Hematopoietic multipotent progenitor cell treated with erythropoietin and hydrocortisone succinate and interleukin-3 and kit ligand, for 17 days (in vitro differentiated cells): ENCODE results near the gene SARM1.

Experiments used
- DNase-seq: peaks from one replicate; pipeline ENCODE4 v3.0.0-alpha.2; 2015; ENCODE audit warnings: low spot score

Gene SARM1

DNA sequence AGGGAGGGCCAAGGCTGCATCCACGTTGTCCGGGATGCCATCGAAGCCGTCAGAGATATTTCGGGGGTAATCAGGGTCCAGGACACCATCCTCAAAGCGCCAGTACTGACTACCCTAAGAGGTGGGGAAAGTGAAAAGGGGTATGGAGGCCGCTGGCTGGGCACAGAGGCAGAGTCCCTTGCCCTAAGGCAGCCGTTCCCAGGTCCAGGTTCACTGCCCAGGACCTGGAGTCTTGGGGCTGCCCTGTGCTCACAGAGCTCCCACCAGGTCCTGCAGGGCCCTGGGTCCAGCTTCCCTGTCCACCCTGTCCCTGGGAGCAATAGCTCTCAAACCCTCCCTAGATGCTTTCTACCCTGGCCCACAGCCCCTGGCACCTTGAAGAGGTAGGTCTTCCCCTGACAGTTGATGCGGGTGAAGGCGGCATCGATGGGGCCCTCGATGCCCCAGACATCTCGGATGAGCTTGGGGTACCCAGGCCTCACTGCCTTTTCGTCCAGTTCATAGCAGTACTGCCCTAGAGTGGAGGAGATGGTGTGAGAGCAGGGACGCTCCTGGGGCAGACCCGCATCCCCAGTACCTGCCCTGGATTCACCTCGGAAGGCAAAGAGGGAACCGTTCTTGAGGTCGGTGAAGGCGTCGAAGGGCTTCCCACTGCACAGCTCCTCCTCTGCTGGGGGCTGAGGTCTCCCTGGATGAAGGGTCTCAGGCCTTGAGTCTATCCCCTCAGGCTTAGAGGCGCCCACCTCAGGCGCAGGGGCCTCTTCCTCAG lies 2.4 kb upstream of the SARM1 start:
- no peak for DNase-seq

DNA sequence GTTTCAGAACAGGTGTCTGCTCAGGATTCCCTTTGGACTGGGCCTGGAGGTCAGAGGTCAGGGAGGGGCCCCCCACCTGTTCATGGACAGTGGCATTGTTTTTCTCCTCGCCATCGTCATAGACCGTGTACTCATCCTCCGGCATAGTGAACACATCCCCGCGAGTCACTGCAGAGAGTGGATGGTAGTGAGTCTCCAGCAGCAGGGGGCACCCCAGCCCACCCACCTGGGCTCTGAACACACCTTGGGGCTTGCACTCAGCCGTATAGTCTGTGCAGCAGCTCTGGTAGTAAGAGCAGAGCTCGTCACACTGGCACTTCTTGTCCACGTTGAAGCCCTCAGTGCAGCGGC lies 1.8 kb upstream of the SARM1 start:
- no peak for DNase-seq

GRCh38 chr17:28370035-28370743 lies 1.3 kb upstream of the SARM1 start, which contains the start of gene VTN:
Gene VTN, minus strand, starts transcription at chr17:28370307. Its CDS starts 104 bp downstream, at chr17:28370203.
- no peak for DNase-seq

DNA sequence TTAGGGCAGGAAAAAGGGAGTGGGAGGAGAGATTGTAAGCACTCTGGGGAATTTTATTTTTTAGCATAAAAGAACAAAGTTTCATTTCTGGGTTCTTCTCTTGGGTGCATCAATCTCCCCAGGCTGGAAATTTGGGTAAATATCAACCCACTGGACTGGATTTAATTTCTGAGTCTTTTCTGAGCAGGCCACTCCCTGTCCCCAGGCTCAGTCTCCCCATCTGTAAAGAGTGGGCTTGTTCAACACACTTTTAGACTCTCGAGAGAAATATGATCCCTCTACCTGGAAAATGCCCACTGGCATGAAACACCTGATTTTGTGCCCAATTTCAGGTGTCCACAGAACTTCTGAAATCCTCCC lies 770 bp upstream of the SARM1 start:
- DNase-seq: no peak

DNA sequence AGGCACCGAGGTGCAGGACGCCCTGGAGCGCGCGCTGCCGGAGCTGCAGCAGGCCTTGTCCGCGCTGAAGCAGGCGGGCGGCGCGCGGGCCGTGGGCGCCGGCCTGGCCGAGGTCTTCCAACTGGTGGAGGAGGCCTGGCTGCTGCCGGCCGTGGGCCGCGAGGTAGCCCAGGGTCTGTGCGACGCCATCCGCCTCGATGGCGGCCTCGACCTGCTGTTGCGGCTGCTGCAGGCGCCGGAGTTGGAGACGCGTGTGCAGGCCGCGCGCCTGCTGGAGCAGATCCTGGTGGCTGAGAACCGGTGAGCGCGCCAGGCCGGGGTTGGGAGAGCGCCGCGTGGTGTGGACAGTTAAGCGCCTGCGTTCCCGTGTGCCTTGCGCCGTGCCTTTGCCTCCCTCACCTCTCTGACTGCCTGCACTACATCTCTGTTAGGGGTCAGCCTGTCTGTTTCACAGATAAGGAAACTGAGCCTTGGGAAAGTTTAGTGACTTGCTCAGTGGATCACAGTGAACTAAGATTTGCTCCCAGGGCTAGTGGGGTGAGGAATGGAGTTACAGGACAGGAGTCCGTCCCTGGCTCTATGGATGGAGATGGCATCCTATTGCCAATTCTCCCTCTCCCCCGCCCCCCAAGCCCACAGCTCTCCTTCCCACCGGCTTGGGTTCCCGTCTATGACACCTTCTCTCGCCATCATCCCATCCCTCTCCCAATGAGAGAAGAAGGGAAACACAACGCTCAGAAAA lies 880 bp downstream of the SARM1 start:
- no peak for DNase-seq

GRCh38 chr17:28372945-28373274 lies 1.4 kb downstream of the SARM1 start:
- no peak for DNase-seq

- no peak for DNase-seq
These were observed 8.6 kb downstream of the SARM1 start for GRCh38 chr17:28379814-28380801.

DNA sequence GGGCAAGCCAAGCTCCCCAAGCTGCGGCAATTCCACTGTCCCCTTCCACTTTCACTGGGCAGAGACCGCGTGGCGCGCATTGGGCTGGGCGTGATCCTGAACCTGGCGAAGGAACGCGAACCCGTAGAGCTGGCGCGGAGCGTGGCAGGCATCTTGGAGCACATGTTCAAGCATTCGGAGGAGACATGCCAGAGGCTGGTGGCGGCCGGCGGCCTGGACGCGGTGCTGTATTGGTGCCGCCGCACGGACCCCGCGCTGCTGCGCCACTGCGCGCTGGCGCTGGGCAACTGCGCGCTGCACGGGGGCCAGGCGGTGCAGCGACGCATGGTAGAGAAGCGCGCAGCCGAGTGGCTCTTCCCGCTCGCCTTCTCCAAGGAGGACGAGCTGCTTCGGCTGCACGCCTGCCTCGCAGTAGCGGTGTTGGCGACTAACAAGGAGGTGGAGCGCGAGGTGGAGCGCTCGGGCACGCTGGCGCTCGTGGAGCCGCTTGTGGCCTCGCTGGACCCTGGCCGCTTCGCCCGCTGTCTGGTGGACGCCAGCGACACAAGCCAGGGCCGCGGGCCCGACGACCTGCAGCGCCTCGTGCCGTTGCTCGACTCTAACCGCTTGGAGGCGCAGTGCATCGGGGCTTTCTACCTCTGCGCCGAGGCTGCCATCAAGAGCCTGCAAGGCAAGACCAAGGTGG lies 9.8 kb downstream of the SARM1 start:
- no peak for DNase-seq

DNA sequence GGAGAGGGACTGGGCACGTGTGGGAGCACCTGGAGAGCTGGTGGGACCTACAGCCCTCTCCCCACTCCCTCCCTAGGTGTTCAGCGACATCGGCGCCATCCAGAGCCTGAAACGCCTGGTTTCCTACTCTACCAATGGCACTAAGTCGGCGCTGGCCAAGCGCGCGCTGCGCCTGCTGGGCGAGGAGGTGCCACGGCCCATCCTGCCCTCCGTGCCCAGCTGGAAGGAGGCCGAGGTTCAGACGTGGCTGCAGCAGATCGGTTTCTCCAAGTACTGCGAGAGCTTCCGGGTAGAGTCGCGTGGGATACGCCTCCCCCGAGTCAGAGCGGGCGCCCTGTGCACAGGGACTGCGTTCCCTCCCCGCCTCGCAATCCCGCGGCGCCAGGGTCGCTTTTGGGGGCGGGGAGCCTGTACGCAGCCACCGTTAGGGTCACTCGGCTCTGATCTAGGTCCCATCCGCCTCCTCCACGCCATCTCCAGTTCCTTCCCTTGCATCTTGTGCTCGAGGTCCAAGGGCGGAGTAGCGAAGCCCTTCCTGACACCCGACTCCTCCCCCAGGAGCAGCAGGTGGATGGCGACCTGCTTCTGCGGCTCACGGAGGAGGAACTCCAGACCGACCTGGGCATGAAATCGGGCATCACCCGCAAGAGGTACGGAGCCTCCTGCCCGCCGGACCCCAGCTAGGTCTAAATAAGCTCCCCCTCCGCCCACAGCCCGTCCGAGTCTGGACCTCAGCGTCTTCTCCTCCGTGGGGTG lies 13.0 kb downstream of the SARM1 start:
- DNase-seq: no peak

GRCh38 chr17:28385037-28385400 lies 13.5 kb downstream of the SARM1 start:
- DNase-seq: no peak

DNA sequence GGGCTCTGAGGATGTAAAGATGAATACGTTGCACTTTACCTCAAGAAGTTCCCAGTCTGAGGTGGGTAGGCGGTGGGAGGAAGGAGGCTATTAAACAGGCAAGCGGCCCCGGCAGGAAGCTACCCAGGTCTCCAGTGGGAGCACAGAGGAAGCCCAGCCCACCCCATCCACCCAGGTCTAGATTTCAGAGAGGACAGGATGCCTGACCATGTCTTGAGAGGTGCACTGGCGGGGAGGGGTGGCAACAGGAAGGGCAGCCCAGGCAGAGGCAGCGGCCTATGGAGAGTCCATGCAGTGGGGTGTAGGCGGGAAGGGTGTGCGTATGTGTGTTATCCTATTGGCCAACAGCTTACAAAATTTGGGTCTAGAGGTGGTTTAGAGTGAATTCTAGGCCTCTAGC lies 13.9 kb downstream of the SARM1 start:
- no peak for DNase-seq

DNA sequence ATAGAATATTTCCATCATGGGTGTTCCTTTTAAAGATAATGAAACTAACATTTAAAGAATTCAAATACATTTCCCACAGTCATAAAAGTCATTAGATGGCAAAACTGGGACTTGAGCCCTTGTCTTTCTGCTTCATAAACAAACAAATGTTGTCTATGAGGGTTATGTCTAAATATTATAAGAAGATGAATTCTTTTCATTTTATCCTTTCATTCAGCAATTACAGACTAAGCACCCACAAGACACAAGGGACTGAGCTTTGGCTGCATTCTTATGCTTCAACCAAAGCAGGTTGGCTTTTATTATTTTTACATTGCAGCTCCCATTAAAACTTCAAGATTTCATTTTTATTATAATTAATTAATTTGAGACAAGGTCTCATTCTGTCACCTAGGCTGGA lies 14.9 kb downstream of the SARM1 start:
- no peak for DNase-seq

- DNase-seq: no peak
These were observed 16.6 kb downstream of the SARM1 start for GRCh38 chr17:28388106-28388505.

GRCh38 chr17:28390141-28390540 lies 18.6 kb downstream of the SARM1 start:
- no peak for DNase-seq

- DNase-seq: no peak
These were observed 19.1 kb downstream of the SARM1 start for GRCh38 chr17:28390563-28390962.

DNA sequence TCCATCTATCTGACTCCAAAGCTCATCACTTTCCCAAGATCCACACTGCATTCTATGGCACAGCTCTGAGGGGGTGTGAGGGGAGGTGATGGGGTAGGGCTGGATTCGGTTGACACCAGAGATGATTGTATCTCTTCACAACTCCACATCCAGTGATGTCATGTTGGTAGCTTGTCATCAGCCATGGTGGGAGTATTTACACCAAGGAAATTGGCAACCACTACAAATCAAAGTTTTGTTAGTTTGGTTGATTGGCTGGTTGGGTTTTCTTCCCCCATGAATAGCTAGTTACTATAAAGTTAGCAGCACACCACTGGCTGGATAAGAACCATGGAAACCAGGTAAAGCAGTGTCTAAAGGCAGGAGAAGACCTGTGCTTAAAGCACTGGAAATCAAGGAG lies 19.5 kb downstream of the SARM1 start:
- DNase-seq: no peak

GRCh38 chr17:28391401-28391800 lies 19.9 kb downstream of the SARM1 start:
- DNase-seq: no peak

- DNase-seq: no peak
These were observed 21.0 kb downstream of the SARM1 start for GRCh38 chr17:28392491-28392890.

DNA sequence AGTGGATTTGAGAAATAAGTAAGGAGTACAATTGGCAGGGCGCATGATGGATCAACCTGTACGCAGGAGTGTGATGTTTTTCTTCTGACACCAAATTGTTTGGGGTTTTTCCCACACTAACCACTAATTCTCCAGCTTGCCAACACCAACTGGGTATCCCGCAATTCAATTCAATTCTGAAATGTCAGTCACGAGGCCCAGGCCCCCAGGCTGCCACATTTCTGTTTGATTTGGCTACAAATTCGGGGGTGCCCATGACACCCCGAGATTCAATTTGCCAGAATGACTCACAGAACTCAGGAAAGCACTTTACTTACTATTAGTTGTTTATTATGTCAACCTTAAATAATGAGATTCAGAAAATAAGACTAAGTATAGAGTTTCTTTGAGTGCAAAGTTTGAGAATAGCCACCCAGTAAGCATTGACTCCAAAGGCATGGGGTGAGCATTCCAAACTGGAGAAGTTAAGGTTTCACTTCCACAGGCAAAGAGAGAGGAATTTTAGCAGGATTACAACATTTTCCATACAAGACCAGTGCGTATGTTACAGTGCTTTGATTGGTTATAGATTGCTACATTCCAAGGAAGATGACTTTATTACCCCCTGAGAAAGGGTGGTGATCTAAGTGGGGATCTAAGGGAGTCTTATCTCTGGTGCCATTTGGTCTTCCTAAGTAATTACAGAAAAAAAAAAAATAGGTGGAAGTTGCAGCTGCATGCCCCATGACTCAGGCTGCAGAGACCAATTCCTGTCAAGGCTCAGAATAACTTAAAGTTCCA lies 23.0 kb downstream of the SARM1 start:
- no peak for DNase-seq

GRCh38 chr17:28395426-28395825 lies 23.9 kb downstream of the SARM1 start:
- no peak for DNase-seq
